Endodermal cell (in vitro differentiated cells): Measurements from ENCODE around the gene U2AF2. TPM values are rescaled to one million over a fixed set of nuclear protein-coding genes. Genes with fewer than 3 reads are reported as not detected.

Experiments used
- DNase-seq: peaks from one replicate; pipeline ENCODE4 v3.0.0-alpha.2; 2017
- H3K27ac ChIP-seq: 2 replicates; pipeline ENCODE4 v1.5.1; 2013; ENCODE audit warnings: mild to moderate bottlenecking, low read depth, low read length, moderate library complexity
- H3K27me3 ChIP-seq: 2 replicates; pipeline ENCODE4 v1.6.1; 2013; ENCODE audit warnings: mild to moderate bottlenecking, low read length, moderate library complexity; ENCODE audit not compliant: insufficient read depth, control insufficient read depth, poor library complexity, severe bottlenecking
- H3K36me3 ChIP-seq: 2 replicates; pipeline ENCODE4 v1.7.0; 2013; ENCODE audit warnings: mild to moderate bottlenecking, low read length, moderate library complexity; ENCODE audit not compliant: control insufficient read depth, insufficient read depth
- H3K4me1 ChIP-seq: one replicate; pipeline ENCODE4 v1.7.0; 2013; ENCODE audit warnings: low read length; ENCODE audit not compliant: control insufficient read depth, insufficient read depth
- H3K4me3 ChIP-seq: 2 replicates; pipeline ENCODE4 v1.5.1; 2013; ENCODE audit warnings: mild to moderate bottlenecking, low read length, moderate library complexity
- H3K9ac ChIP-seq: 2 replicates; pipeline ENCODE4 v1.6.1; 2013; ENCODE audit warnings: mild to moderate bottlenecking, low read length, moderate library complexity; ENCODE audit not compliant: poor library complexity, severe bottlenecking; ENCODE audit errors: extremely low read depth
- H3K9me3 ChIP-seq: 2 replicates; pipeline ENCODE4 v1.6.1; 2013; ENCODE audit warnings: mild to moderate bottlenecking, low read length, moderate library complexity; ENCODE audit not compliant: control insufficient read depth
- H3K27ac Mint-ChIP-seq: 2 replicates; pipeline ENCODE4 v1.8.0; 2020; ENCODE audit warnings: mixed read lengths
- H3K27me3 Mint-ChIP-seq: 2 replicates; pipeline ENCODE4 v1.8.0; 2021; ENCODE audit warnings: mild to moderate bottlenecking, mixed read lengths; ENCODE audit not compliant: insufficient read depth
- H3K36me3 Mint-ChIP-seq: 2 replicates; pipeline ENCODE4 v1.8.0; 2020; ENCODE audit warnings: low read depth, mixed read lengths
- H3K4me1 Mint-ChIP-seq: 2 replicates; pipeline ENCODE4 v1.8.0; 2020; ENCODE audit warnings: mixed read lengths
- H3K4me3 Mint-ChIP-seq: 2 replicates; pipeline ENCODE4 v1.8.0; 2020; ENCODE audit warnings: mild to moderate bottlenecking, moderate library complexity, mixed read lengths
- H3K9me3 Mint-ChIP-seq: 2 replicates; pipeline ENCODE4 v1.8.0; 2020; ENCODE audit warnings: mild to moderate bottlenecking, mixed read lengths
- WGBS, 2 experiments: methylation state at CpG; one replicate each; pipeline versions ENCODE4 v1.1.5 to v1.1.7; 2013; ENCODE audit warnings: missing lambda C conversion rate in 2 of 2, mixed read lengths in 1 of 2; ENCODE audit not compliant: insufficient coverage in 1 of 2, insufficient read length in 1 of 2; 5-methylcytosine and 5-hydroxymethylcytosine counted together
- total RNA-seq, 2 donors: library from RNA; stranded (reverse); fragmentation: NEBNext Ultra II Directional in 1 of 2; extraction: Animal tissue kit (Norgen Biotek cat#: 25700) in 1 of 2; gene quantifications; 2 replicates in 1 of 2; 3 replicates in 1 of 2; pipeline ENCODE4 v1.2.1, GENCODE V29; 2021
- TF ChIP-seq, protein P1 (sequence below): fragments of 200-600 bp; sonication (generic); conservative IDR thresholded peaks from 2 replicates; pipeline ENCODE4 v1.5.0; 2021; ENCODE audit warnings: antibody characterized with exemption, mild to moderate bottlenecking

Gene U2AF2
- total RNA-seq, 2 donors from 2014 or later, result 264 to 293 TPM

GRCh38 chr19:55644191-55644833, 10.5 kb upstream of the U2AF2 start:
- no peaks in the 10 kb centered on the region for H3K9me3 ChIP-seq
- no peak for DNase-seq
- 58 to 61% methylated on average over 6 to 11 of the region's 12 CpGs for WGBS, 2 experiments
- peak overlapping the region; percentile 92 for H3K4me3 ChIP-seq
- H3K27me3 ChIP-seq, result no peaks in the 10 kb centered on the region
- TF ChIP-seq, protein P1, sequence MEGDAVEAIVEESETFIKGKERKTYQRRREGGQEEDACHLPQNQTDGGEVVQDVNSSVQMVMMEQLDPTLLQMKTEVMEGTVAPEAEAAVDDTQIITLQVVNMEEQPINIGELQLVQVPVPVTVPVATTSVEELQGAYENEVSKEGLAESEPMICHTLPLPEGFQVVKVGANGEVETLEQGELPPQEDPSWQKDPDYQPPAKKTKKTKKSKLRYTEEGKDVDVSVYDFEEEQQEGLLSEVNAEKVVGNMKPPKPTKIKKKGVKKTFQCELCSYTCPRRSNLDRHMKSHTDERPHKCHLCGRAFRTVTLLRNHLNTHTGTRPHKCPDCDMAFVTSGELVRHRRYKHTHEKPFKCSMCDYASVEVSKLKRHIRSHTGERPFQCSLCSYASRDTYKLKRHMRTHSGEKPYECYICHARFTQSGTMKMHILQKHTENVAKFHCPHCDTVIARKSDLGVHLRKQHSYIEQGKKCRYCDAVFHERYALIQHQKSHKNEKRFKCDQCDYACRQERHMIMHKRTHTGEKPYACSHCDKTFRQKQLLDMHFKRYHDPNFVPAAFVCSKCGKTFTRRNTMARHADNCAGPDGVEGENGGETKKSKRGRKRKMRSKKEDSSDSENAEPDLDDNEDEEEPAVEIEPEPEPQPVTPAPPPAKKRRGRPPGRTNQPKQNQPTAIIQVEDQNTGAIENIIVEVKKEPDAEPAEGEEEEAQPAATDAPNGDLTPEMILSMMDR, result no peak
- no peaks in the 10 kb centered on the region for H3K9me3 Mint-ChIP-seq
- peaks cover 18% of the 10 kb centered on the region for H3K36me3 Mint-ChIP-seq
- H3K36me3 ChIP-seq, result peaks cover 10% of the 10 kb centered on the region
- H3K4me3 Mint-ChIP-seq, result peak overlapping the region; percentile 90
- H3K27me3 Mint-ChIP-seq, result no peaks in the 10 kb centered on the region
- H3K4me1 Mint-ChIP-seq, result peaks cover 19% of the 10 kb centered on the region
- H3K9ac ChIP-seq, result peak overlapping the region; percentile 63
- H3K4me1 ChIP-seq, result peaks cover 13% of the 10 kb centered on the region
- no peak overlapping the region for H3K27ac ChIP-seq
- H3K27ac Mint-ChIP-seq, result peak overlapping the region; percentile 82

DNA sequence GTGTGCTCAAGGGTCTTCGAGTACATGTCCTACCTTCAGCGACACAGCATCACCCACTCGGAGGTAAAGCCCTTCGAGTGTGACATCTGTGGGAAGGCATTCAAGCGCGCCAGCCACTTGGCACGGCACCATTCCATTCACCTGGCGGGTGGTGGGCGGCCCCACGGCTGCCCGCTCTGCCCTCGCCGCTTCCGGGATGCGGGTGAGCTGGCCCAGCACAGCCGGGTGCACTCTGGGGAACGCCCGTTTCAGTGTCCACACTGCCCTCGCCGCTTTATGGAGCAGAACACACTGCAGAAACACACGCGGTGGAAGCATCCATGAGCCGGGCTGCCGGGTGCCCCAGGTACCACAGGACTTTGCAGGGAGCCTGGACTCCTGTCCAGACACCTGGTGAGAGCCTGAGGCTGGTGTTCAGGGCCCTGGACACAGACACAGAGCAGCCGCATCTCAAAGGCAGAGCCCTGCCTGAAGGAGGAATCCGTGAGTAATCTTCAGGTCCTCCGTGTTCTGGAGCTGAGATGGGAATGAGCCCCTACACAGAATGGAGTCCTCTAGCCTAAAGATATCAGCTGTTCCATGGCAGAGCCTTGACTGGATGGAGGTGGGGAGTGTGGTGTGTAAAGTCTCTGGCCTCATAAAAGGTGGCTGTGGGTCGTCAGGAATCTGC, 9.9 kb upstream of the U2AF2 start:
- no peak overlapping the region for H3K27ac ChIP-seq
- peak overlapping the region; percentile 90 for H3K4me3 Mint-ChIP-seq
- H3K4me1 Mint-ChIP-seq, result peaks cover 19% of the 10 kb centered on the region
- peaks cover 13% of the 10 kb centered on the region for H3K4me1 ChIP-seq
- H3K36me3 Mint-ChIP-seq, result peaks cover 18% of the 10 kb centered on the region
- no peak for DNase-seq
- H3K9ac ChIP-seq, result no peak overlapping the region
- 96% methylated on average over 25 to 28 of the region's 28 CpGs for WGBS, 2 experiments
- H3K27me3 Mint-ChIP-seq, result no peaks in the 10 kb centered on the region
- TF ChIP-seq, protein P1, result no peak
- no peak overlapping the region for H3K27ac Mint-ChIP-seq
- no peaks in the 10 kb centered on the region for H3K9me3 ChIP-seq
- H3K4me3 ChIP-seq, result peak overlapping the region; percentile 92
- no peaks in the 10 kb centered on the region for H3K9me3 Mint-ChIP-seq
- no peaks in the 10 kb centered on the region for H3K27me3 ChIP-seq
- peaks cover 10% of the 10 kb centered on the region for H3K36me3 ChIP-seq

- H3K4me1 Mint-ChIP-seq, result peaks cover 17% of the 10 kb centered on the region
- H3K36me3 ChIP-seq, result peaks cover 14% of the 10 kb centered on the region
- DNase-seq, result no peak
- peak overlapping the region; percentile 90 for H3K4me3 Mint-ChIP-seq
- TF ChIP-seq, protein P1, result no peak
- no peak overlapping the region for H3K9ac ChIP-seq
- H3K27me3 ChIP-seq, result no peaks in the 10 kb centered on the region
- 82 to 84% methylated on average over 3 to 5 of the region's 5 CpGs for WGBS, 2 experiments
- H3K4me1 ChIP-seq, result peaks cover 13% of the 10 kb centered on the region
- H3K27me3 Mint-ChIP-seq, result no peaks in the 10 kb centered on the region
- H3K27ac ChIP-seq, result no peak overlapping the region
- H3K36me3 Mint-ChIP-seq, result peaks cover 18% of the 10 kb centered on the region
- H3K27ac Mint-ChIP-seq, result no peak overlapping the region
- H3K4me3 ChIP-seq, result peak overlapping the region; percentile 92
- H3K9me3 Mint-ChIP-seq, result no peaks in the 10 kb centered on the region
- H3K9me3 ChIP-seq, result no peaks in the 10 kb centered on the region
Observed at GRCh38 chr19:55645512-55645881, 9.3 kb upstream of the U2AF2 start.
